ENCODE data around the gene C5orf22.

DNA sequence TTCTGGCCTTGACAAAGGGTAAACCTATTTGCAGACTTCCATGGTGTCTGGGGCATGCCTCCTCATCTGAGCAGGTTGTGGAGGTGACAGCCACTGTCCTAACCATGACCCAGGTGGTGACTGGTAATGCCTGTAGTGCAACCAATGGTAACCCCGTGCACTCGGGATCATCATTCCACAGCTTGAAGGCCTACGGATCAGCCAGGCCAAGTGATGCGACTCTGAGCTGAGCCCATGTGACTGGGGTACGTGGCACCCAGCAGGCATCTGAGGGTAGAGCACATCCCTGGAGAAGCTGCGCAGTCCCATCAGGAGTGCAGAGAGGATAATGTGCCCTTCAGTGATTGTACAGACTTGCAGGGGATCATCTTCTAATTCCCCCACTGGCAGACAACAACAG is 35.2 kb upstream of the C5orf22 start:
- TF ChIP-seq POLR2A (IDR thresholded peaks at IDR 0.05): no peak
- TF ChIP-seq, protein P1, sequence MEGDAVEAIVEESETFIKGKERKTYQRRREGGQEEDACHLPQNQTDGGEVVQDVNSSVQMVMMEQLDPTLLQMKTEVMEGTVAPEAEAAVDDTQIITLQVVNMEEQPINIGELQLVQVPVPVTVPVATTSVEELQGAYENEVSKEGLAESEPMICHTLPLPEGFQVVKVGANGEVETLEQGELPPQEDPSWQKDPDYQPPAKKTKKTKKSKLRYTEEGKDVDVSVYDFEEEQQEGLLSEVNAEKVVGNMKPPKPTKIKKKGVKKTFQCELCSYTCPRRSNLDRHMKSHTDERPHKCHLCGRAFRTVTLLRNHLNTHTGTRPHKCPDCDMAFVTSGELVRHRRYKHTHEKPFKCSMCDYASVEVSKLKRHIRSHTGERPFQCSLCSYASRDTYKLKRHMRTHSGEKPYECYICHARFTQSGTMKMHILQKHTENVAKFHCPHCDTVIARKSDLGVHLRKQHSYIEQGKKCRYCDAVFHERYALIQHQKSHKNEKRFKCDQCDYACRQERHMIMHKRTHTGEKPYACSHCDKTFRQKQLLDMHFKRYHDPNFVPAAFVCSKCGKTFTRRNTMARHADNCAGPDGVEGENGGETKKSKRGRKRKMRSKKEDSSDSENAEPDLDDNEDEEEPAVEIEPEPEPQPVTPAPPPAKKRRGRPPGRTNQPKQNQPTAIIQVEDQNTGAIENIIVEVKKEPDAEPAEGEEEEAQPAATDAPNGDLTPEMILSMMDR (IDR thresholded peaks at IDR 0.05): no peak
